ENCODE data around the gene KHDRBS1. TPM values are rescaled to one million over a fixed set of nuclear protein-coding genes. Genes with fewer than 3 reads are reported as not detected.

KHDRBS1 gene
- total and polyA plus RNA-seq, 2 donors = 84.8 to 85.0 TPM

DNA sequence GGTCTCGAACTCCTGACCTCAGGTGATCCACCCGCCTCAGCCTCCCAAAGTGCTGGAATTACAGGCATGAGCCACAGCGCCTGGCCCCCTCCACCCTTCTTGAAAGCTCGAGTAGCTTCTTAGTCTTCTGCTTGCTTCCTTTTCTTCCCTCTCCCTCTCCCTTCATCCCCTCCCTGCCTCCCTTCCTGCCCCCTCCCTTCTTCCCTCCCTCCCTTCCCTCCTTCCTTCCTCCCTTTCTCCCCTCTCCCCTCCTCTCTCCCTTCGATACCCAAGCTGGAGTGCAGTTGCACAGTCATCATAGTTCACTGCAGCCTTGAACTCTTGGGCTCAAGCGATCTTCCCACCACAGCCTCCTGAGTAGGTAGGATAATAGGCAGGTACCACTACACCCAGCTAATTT lies 11.8 kb downstream of the KHDRBS1 start:
- 83% methylated on average over 6 of the region's 6 CpGs for whole genome bisulfite sequencing

DNA sequence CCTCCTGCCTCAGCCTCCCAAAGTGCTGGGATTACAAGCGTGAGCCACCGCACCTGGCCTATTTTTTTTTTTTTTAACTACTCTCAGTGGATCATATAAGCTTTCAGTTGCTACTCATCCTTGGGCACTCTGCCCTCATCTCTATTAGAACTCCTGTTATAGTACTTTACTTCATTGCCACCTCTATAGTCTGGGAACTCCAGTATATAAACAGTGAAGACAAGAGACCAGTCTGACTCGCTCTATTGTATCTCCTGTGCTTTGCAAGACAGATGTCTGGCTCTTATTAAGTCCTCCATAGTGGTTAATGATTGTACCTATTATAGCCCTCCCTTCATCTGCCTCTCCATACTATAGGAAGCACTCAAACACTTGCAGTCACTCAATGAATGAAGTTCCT lies 15.1 kb downstream of the KHDRBS1 start:
- Histone ChIP-seq H3K4me3 (ENCODE audit: low read depth, low read length) (no peak overlapping the region), H3K36me3 (ENCODE audit: insufficient read depth) (no peaks in the 10 kb centered on the region), H3K27ac (ENCODE audit: low read depth) (no peak overlapping the region), H3K4me1 (ENCODE audit: insufficient read depth) (no peaks in the 10 kb centered on the region)
- WGBS = 91% methylated on average over 3 of the region's 3 CpGs
- no peak for DNase-seq (ENCODE audit: extremely low spot score)

More for the DNA sequence above, 11.8 kb downstream of the KHDRBS1 start:
- DNase-seq (ENCODE audit: extremely low spot score) = no peak
- H3K36me3 ChIP-seq (ENCODE audit: insufficient read depth) = no peaks in the 10 kb centered on the region
- H3K4me1 ChIP-seq (ENCODE audit: insufficient read depth) = no peaks in the 10 kb centered on the region
- H3K27ac ChIP-seq (ENCODE audit: low read depth) = no peak overlapping the region
- no peak overlapping the region for H3K4me3 ChIP-seq (ENCODE audit: low read depth, low read length)

DNA sequence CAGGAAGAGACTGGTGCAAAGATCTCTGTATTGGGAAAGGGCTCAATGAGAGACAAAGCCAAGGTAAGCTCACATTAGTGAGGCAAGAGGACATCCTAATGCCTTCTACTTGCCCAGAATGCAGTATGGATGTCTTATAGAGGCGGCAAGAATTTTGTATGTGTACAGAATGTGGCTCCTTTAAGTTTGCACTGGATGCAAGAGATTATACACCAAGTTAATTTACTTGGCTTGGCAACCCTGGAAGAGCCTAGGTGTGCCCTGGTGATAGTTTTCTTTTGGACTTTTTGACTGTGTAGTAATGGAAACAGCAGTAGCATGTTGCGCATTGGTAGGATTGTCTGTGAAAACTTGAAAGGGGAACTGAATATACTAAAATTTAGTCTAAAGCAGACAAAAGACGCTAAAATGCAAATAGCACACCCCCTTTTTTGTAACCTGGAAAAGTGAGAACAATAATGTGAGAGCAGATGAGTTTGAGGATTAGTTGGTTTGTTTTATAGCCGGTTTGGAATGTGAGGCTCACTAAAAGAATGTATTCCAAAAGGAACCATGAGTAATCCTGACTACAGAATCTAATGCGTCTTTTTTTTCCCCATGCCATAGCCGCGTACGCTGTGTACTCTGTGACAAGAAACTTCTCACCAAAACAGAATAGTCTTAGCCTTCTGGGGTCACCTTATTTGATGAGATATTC lies 18.1 kb downstream of the KHDRBS1 start:
- Histone ChIP-seq H3K4me3 (ENCODE audit: low read depth, low read length) (no peak overlapping the region), H3K36me3 (ENCODE audit: insufficient read depth) (no peaks in the 10 kb centered on the region), H3K27ac (ENCODE audit: low read depth) (no peak overlapping the region), H3K4me1 (ENCODE audit: insufficient read depth) (no peaks in the 10 kb centered on the region)
- 37% methylated on average over 8 of the region's 8 CpGs for WGBS
- no peak for DNase-seq (ENCODE audit: extremely low spot score)

DNA sequence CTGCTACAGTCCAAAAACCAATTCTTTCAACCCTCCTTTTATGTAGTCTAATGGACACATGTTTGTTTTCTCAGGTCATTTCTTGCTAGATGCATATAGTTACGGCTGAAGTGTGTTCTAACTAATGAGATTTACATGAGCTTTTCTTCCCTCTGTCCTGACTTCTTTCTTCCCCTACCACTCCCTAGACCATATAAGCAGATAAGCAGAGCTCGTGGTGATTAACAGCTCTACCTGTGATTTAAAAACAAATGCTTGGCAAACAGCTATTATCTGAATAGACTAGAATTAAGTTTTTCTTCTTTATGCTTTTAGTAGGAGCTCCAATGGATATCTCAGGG lies 18.6 kb downstream of the KHDRBS1 start:
- H3K4me3 ChIP-seq (ENCODE audit: low read depth, low read length) = no peak overlapping the region
- WGBS = 45% methylated on average over 2 of the region's 2 CpGs
- no peak for DNase-seq (ENCODE audit: extremely low spot score)
- no peaks in the 10 kb centered on the region for H3K36me3 ChIP-seq (ENCODE audit: insufficient read depth)
- H3K27ac ChIP-seq (ENCODE audit: low read depth) = no peak overlapping the region
- no peaks in the 10 kb centered on the region for H3K4me1 ChIP-seq (ENCODE audit: insufficient read depth)

DNA sequence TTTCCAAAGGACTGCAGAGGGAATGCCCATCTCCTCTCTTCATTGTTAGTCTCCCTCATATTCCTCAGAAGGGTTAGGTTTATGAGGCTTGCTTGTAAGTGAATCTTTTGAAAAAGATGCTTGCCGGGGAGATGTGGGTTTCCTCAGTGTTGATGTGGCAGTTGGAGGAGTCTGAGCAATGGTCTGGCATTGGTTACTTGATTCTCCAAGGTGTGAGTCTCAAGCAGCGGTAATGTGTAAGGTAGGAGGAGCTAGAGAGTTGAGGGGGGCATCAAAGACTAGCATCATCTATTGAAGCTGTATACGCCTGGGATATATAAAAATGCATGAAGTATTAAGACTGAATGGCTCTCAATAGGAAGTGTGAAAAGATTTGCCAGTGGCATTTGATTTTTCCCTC lies 21.5 kb downstream of the KHDRBS1 start:
- Histone ChIP-seq H3K4me1 (ENCODE audit: insufficient read depth) (no peaks in the 10 kb centered on the region), H3K27ac (ENCODE audit: low read depth) (no peak overlapping the region), H3K36me3 (ENCODE audit: insufficient read depth) (peaks cover 2% of the 10 kb centered on the region), H3K4me3 (ENCODE audit: low read depth, low read length) (no peak overlapping the region)
- DNase-seq (ENCODE audit: extremely low spot score) = no peak
- WGBS = 84% methylated on average over 3 of the region's 3 CpGs

DNA sequence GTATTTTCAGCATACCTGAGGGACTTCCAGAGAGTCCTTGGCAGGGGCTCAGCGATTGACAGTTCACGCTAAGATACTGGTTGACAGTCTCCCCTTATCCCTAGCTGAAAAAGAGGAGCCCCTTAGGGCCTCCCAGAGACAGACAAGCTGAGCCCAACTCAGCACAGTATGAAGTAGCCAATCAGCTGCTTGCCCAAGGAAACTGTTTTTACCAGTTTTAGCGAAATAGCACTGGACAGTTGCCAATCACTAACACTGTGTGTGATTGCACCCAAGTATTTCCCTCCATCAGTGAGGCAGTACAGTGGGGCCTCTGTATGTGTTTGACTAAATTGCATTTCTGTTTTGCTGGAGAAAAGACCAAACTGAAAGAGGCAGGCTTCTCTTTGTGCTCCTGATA lies 27.0 kb downstream of the KHDRBS1 start:
- 78% methylated on average over 3 of the region's 3 CpGs for whole genome bisulfite sequencing
- DNase-seq (ENCODE audit: extremely low spot score) = no peak
- Histone ChIP-seq H3K36me3 (ENCODE audit: insufficient read depth) (peaks cover 7% of the 10 kb centered on the region), H3K27ac (ENCODE audit: low read depth) (no peak overlapping the region), H3K4me1 (ENCODE audit: insufficient read depth) (no peaks in the 10 kb centered on the region), H3K4me3 (ENCODE audit: low read depth, low read length) (no peak overlapping the region)

DNA sequence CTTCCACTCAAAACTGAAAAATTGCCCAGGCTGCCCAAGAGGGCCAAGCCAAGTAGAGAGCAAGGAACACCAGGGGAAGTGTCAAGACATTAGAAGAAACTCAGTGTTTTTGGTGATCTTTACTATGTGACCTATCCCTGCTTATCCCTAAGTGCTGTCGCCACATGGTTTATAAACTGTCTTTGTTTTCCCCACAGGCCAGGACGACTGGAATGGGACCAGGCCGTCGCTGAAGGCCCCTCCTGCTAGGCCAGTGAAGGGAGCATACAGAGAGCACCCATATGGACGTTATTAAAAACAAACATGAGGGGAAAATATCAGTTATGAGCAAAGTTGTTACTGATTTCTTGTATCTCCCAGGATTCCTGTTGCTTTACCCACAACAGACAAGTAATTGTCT lies 28.7 kb downstream of the KHDRBS1 start:
- WGBS = 55% methylated on average over 5 of the region's 5 CpGs
- DNase-seq (ENCODE audit: extremely low spot score) = no peak
- Histone ChIP-seq H3K4me3 (ENCODE audit: low read depth, low read length) (no peak overlapping the region), H3K27ac (ENCODE audit: low read depth) (no peak overlapping the region), H3K4me1 (ENCODE audit: insufficient read depth) (no peaks in the 10 kb centered on the region), H3K36me3 (ENCODE audit: insufficient read depth) (peaks cover 7% of the 10 kb centered on the region)

DNA sequence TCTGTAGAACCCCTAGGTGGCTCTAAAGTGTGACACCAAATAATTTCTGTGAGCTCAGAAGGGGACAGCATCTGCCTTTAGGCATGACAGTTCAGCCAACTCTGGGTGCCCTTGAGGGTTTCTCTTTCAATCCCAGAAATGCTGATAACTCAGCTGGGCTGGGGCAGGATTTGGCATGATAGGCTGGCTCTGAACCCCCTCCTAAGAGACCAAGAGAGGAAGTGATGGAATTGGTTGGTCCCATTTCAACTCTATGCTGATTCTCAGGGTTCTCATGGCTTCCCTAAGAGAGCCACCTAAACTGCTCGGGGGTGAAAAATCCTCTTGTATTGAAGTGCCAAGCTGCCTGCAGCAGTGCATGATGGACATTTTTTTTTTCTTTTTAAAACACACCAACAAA lies 30.6 kb downstream of the KHDRBS1 start:
- Histone ChIP-seq H3K36me3 (ENCODE audit: insufficient read depth) (peaks cover 5% of the 10 kb centered on the region), H3K4me3 (ENCODE audit: low read depth, low read length) (no peak overlapping the region), H3K27ac (ENCODE audit: low read depth) (no peak overlapping the region), H3K4me1 (ENCODE audit: insufficient read depth) (no peaks in the 10 kb centered on the region)
- WGBS = 77% methylated on average over 1 of the region's 1 CpG
- DNase-seq (ENCODE audit: extremely low spot score) = no peak

DNA sequence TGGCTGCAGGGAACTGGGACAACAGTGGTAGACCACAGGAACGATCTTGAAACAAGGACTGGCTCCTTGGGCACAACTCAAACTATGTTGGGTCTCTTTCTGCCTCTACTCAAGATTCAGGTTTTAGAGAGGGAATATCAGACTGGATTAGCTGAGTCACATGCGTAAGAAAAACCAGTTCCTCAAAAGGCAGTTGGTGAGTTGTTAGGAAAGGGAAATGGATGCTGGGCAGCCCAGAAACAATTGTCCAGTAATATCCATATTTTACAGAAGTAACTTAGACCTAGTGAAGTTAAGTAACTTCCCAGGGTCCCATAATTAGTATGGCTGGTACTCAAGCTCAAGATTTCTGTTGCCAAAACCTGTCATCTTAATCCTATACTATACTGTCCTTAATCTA lies 32.1 kb downstream of the KHDRBS1 start:
- Histone ChIP-seq H3K36me3 (ENCODE audit: insufficient read depth) (peaks cover 5% of the 10 kb centered on the region), H3K4me1 (ENCODE audit: insufficient read depth) (no peaks in the 10 kb centered on the region), H3K4me3 (ENCODE audit: low read depth, low read length) (no peak overlapping the region), H3K27ac (ENCODE audit: low read depth) (no peak overlapping the region)
- DNase-seq (ENCODE audit: extremely low spot score) = no peak
- 89% methylated on average over 2 of the region's 2 CpGs for WGBS

DNA sequence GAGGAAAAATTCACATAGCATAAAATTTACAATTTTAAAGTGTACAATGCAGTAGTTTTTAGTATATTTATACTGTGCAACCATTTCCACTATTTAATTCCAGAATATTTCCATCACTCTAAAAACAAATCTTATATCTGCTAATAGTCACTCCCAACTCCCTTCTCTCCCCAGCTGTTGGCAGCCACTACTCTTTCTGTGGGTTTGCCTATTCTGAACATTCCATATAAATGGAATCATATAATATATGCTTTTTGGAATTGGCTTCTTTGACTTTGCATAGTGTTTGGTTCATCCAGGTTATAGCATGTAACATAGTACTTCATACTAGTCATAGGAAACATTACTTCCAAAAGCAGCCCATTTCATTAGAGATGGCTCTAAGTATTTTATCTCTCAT lies 34.0 kb downstream of the KHDRBS1 start:
- H3K4me3 ChIP-seq (ENCODE audit: low read depth, low read length) = no peak overlapping the region
- H3K4me1 ChIP-seq (ENCODE audit: insufficient read depth) = no peaks in the 10 kb centered on the region
- no peak for DNase-seq (ENCODE audit: extremely low spot score)
- H3K27ac ChIP-seq (ENCODE audit: low read depth) = no peak overlapping the region
- H3K36me3 ChIP-seq (ENCODE audit: insufficient read depth) = no peaks in the 10 kb centered on the region

DNA sequence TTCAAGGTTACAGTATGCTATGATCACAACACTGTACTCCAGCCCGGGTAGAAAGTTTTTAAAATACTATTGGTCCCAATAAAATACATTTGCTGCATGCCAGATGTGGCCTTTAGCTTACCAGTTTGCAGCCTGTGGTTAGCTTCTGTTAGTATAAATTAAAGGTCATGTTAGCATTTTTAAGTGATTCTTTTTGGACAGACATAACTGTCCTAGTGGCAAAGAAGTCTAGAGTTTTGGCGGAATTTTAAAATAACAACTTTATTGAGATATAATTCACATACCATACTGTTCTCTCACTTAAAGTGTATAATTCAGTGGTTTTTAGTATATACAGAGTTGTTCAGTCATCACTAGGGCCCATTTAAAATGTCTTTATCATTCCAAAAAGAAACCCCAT lies 34.8 kb downstream of the KHDRBS1 start:
- Histone ChIP-seq H3K4me3 (ENCODE audit: low read depth, low read length) (no peak overlapping the region), H3K36me3 (ENCODE audit: insufficient read depth) (peaks cover 1% of the 10 kb centered on the region), H3K27ac (ENCODE audit: low read depth) (no peak overlapping the region), H3K4me1 (ENCODE audit: insufficient read depth) (no peaks in the 10 kb centered on the region)
- WGBS = 57% methylated on average over 2 of the region's 2 CpGs
- DNase-seq (ENCODE audit: extremely low spot score) = no peak

DNA sequence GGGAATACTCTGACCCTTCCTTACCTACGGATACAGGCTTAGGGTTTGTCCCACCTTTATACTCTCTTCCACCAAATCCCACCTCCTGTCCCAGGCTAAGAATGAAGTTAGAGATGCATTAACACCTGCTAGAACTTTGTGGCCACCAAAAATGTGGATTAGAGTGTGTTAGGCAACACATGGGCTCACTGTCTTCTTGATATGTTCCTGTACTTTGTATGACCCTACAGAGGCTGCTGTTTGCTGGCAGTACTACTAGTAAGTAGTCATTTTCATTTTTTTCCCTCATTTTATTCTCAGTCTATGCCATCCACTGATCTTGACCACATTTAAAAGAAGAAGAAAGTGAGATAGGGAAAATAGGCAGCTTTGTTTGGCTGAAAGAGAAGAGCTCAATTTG lies 38.0 kb downstream of the KHDRBS1 start:
- H3K4me1 ChIP-seq (ENCODE audit: insufficient read depth) = no peaks in the 10 kb centered on the region
- H3K4me3 ChIP-seq (ENCODE audit: low read depth, low read length) = no peak overlapping the region
- H3K36me3 ChIP-seq (ENCODE audit: insufficient read depth) = peaks cover 3% of the 10 kb centered on the region
- DNase-seq (ENCODE audit: extremely low spot score) = no peak
- H3K27ac ChIP-seq (ENCODE audit: low read depth) = no peak overlapping the region
- WGBS = 91% methylated on average over 1 of the region's 1 CpG

DNA sequence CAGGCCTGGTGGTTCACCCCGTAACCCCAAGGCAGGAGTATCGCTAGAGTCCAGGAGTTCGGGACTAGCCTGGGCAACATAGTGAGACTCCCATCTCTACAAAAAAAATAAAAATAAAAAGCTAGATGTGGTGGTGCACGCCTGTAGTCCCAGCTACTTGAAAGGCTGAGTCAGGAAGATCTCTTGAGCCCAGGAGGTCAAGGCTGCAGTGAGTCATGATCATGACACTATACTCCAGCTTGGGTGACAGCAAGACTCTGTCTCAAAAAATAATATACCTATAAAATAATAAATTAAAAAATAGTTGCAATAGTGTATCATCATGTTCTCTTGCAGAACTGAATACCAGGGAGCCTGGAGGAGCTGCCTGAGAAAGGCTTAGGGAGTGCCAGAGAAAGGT lies 39.2 kb downstream of the KHDRBS1 start:
- 94% methylated on average over 4 of the region's 4 CpGs for WGBS
- H3K4me1 ChIP-seq (ENCODE audit: insufficient read depth) = no peaks in the 10 kb centered on the region
- no peak for DNase-seq (ENCODE audit: extremely low spot score)
- no peak overlapping the region for H3K27ac ChIP-seq (ENCODE audit: low read depth)
- no peak overlapping the region for H3K4me3 ChIP-seq (ENCODE audit: low read depth, low read length)
- peaks cover 5% of the 10 kb centered on the region for H3K36me3 ChIP-seq (ENCODE audit: insufficient read depth)

DNA sequence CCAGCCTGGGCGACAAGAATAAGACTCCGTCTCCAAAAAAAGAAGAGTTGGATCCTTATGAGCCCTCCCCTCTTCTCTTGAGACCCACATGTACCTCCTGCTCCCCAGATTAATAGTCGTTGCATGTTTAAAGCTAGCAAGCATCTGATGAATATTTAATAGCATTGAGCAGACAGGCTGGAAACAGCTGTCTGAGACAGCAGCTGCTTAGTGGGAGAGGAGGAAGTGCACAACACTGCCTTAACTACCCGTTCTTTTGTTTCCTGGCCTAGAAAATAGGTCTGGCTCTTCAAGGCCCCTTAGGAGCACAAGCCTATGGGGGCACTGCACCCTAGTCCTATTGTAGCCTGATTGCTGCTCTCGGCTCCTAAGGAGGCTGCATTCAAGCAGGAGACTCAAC lies 41.7 kb downstream of the KHDRBS1 start:
- Histone ChIP-seq H3K36me3 (ENCODE audit: insufficient read depth) (peaks cover 5% of the 10 kb centered on the region), H3K4me1 (ENCODE audit: insufficient read depth) (no peaks in the 10 kb centered on the region), H3K4me3 (ENCODE audit: low read depth, low read length) (no peak overlapping the region), H3K27ac (ENCODE audit: low read depth) (no peak overlapping the region)
- 71% methylated on average over 5 of the region's 5 CpGs for WGBS
- no peak for DNase-seq (ENCODE audit: extremely low spot score)

DNA sequence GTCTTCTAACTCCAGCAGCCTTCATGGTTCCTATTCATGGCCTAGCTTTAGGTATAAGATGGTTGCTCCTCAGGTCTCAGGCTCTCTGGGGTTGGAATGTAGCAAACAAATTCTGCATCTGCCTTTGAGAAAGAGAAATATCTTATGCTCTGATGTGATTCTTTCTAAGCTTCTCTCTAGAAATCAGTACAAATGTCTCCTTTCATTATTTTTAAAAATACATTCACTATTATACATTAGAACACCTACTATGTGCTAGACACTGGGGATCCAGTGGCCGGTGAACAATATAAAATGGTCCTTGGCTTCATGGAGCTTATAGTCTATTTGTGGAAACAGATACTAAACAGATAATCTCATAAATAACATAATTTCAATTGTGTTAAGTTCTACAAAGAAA lies 42.9 kb downstream of the KHDRBS1 start:
- WGBS = 97% methylated on average over 1 of the region's 1 CpG
- Histone ChIP-seq H3K36me3 (ENCODE audit: insufficient read depth) (peaks cover 5% of the 10 kb centered on the region), H3K4me1 (ENCODE audit: insufficient read depth) (no peaks in the 10 kb centered on the region), H3K27ac (ENCODE audit: low read depth) (no peak overlapping the region), H3K4me3 (ENCODE audit: low read depth, low read length) (no peak overlapping the region)
- no peak for DNase-seq (ENCODE audit: extremely low spot score)
